Brain microvascular endothelial cell (primary cell): ENCODE results near the gene MAP2K5.
"Not testable (repeated sequence)": the region's sequence is repeated elsewhere in the genome, so short reads cannot be mapped to it uniquely, and the experiment has no call there.

Experiments used
- DNase-seq: peaks from one replicate; pipeline ENCODE4 v3.0.0-alpha.2; 2020
- H3K27ac ChIP-seq: fragments of 250-450 bp; sonication (Bioruptor Pico); 2 replicates; pipeline ENCODE4 v1.5.1; 2020; ENCODE audit warnings: mild to moderate bottlenecking, moderate library complexity
- H3K27me3 ChIP-seq: fragments of 250-450 bp; sonication (Bioruptor Pico); replicated peaks from 2 replicates; pipeline ENCODE4 v1.5.1; 2020; ENCODE audit warnings: mild to moderate bottlenecking
- H3K36me3 ChIP-seq: fragments of 250-450 bp; sonication (Bioruptor Pico); replicated peaks from 2 replicates; pipeline ENCODE4 v1.5.1; 2020; ENCODE audit warnings: mild to moderate bottlenecking
- H3K4me3 ChIP-seq: 2 replicates; pipeline ENCODE4 v1.5.1; 2011; ENCODE audit warnings: low read depth, mild to moderate bottlenecking, control low read depth, low read length, moderate library complexity
- in situ Hi-C: cut with HindIII; loops from 2 replicates; pipeline ENCODE4 v1.10.0; 2017; ENCODE audit warnings: low sequenced_read_pairs, low pct_ligation_motif_present
- TF ChIP-seq, protein P1 (sequence below): IDR thresholded peaks from 2 replicates; pipeline ENCODE4 v1.5.1; 2011; ENCODE audit warnings: low read depth, mild to moderate bottlenecking, moderate library complexity, low read length, control low read depth, inconsistent platforms; ENCODE audit errors: missing control alignments

The MAP2K5 gene

DNA sequence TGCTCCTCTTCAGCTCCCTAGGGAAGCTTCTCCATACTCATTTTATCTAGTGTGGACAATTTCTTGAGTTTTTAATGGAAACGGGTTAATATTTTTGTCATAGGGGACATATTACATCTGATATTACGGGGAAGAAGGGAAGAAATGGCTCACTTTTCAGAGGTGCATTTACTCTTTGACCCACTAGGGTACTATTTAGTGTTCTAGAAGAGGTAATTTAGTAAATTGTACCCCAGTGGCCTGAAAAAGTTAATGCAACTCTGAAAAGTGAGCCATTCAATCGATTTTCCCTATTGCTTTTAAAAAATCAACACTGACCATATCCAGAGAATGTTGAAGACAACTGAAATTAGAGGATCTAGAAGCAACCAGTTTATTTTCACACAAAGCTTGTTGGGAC lies 71.2 kb downstream of the MAP2K5 start:
- Histone ChIP-seq H3K27me3 (no peaks in the 10 kb centered on the region), H3K4me3 (no peak overlapping the region), H3K36me3 (no peaks in the 10 kb centered on the region), H3K27ac (no peak overlapping the region)
- TF ChIP-seq, protein P1, sequence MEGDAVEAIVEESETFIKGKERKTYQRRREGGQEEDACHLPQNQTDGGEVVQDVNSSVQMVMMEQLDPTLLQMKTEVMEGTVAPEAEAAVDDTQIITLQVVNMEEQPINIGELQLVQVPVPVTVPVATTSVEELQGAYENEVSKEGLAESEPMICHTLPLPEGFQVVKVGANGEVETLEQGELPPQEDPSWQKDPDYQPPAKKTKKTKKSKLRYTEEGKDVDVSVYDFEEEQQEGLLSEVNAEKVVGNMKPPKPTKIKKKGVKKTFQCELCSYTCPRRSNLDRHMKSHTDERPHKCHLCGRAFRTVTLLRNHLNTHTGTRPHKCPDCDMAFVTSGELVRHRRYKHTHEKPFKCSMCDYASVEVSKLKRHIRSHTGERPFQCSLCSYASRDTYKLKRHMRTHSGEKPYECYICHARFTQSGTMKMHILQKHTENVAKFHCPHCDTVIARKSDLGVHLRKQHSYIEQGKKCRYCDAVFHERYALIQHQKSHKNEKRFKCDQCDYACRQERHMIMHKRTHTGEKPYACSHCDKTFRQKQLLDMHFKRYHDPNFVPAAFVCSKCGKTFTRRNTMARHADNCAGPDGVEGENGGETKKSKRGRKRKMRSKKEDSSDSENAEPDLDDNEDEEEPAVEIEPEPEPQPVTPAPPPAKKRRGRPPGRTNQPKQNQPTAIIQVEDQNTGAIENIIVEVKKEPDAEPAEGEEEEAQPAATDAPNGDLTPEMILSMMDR = peak; percentile 7
- no peak for DNase-seq
- in situ Hi-C loops = no loop called here

GRCh38 chr15:67615131-67615534 lies 72.6 kb downstream of the MAP2K5 start:
- H3K27me3 ChIP-seq, in situ Hi-C loops, H3K27ac ChIP-seq, DNase-seq, H3K4me3 ChIP-seq, H3K36me3 ChIP-seq: not testable (repeated sequence)

GRCh38 chr15:67618297-67618696 lies 75.8 kb downstream of the MAP2K5 start:
- in situ Hi-C loops = no loop called here
- Histone ChIP-seq H3K36me3 (no peaks in the 10 kb centered on the region), H3K4me3 (no peak overlapping the region), H3K27ac (no peak overlapping the region), H3K27me3 (no peaks in the 10 kb centered on the region)
- TF ChIP-seq, protein P1 = no peak
- DNase-seq = no peak

DNA sequence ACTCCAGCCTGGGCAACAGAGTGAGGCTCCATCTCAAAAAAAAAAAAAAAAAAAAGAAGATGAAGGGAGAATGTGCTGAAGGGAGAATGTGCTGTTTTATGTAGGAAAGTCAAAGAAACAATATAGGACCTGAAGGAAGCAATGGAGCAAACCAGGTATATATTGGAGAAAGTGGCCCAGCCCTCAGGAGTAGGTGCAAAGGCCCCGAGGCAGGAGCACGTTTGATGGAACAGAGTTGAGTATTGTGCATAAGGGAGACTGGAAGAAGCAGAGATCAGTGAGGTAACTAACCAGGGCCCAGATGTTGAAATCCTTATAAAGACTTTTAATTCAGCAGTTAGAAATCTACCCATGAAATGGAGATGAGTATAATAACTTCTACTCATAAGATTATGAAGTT lies 79.6 kb downstream of the MAP2K5 start:
- no peaks in the 10 kb centered on the region for H3K36me3 ChIP-seq
- no peak for DNase-seq
- no peaks in the 10 kb centered on the region for H3K27me3 ChIP-seq
- in situ Hi-C loops = no loop called here
- no peak overlapping the region for H3K4me3 ChIP-seq
- H3K27ac ChIP-seq = no peak overlapping the region
- TF ChIP-seq, protein P1 = no peak

DNA sequence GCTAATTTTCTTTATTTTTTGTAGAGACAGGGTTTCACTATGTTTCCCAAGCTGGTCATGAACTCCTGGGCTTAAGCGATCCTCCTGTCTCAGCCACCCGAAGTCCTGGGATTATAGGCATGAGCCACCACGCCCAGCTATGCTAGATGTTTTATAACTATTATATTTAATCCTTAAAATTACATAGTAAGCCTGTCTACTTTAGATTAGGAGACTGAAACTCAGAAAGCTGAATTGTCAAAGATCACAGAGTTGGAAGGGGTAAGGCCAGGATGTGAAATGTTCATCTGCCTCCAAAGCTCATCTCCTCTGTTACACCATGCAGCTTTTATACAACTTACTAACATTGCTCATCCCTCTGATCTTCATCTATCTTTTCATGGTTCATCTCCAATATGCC lies 89.8 kb downstream of the MAP2K5 start:
- TF ChIP-seq, protein P1 = no peak
- H3K4me3 ChIP-seq = no peak overlapping the region
- no peak overlapping the region for H3K27ac ChIP-seq
- H3K36me3 ChIP-seq = no peaks in the 10 kb centered on the region
- no peaks in the 10 kb centered on the region for H3K27me3 ChIP-seq
- in situ Hi-C loops = no loop called here
- no peak for DNase-seq

GRCh38 chr15:67635950-67636349 lies 93.4 kb downstream of the MAP2K5 start:
- H3K27ac ChIP-seq, in situ Hi-C loops, H3K27me3 ChIP-seq, H3K4me3 ChIP-seq, DNase-seq, H3K36me3 ChIP-seq: not testable (repeated sequence)

DNA sequence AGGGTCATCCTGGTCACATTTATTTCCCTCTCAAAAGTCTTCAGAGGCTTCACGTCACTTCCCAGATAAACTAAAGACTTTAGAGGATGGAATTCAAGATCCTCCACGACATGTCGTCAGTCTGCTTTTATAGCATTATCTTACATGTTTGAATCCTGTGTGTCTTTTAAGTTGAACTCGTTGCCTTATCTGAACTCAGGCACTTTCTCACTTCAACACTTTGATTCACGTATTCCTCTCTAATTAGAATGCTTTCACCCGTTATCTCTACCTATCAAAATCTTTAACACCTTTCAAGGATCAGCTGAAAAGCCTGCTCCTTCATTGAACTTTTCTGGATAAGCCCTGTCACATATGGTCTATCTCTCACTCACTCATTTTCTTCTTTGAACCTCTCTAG lies 97.1 kb downstream of the MAP2K5 start:
- DNase-seq = no peak
- no peak overlapping the region for H3K27ac ChIP-seq
- TF ChIP-seq, protein P1 = no peak
- in situ Hi-C loops = no loop called here
- H3K36me3 ChIP-seq = no peaks in the 10 kb centered on the region
- H3K4me3 ChIP-seq = no peak overlapping the region
- no peaks in the 10 kb centered on the region for H3K27me3 ChIP-seq
